WTC11 (cell line): Measurements from ENCODE around the gene PROCR. TPM values are rescaled to one million over a fixed set of nuclear protein-coding genes. Genes with fewer than 3 reads are reported as not detected.

Source experiments
- ATAC-seq: fragments of 200-7000 bp; cut with Tn5 transposase; 2 replicates; pipeline ENCODE4 v1.10.0; 2021; ENCODE audit warnings: mild to moderate bottlenecking, moderate library complexity
- CTCF ChIA-PET: fragments of 300-600 bp; sonication (Branson Sonifier 250); formaldehyde crosslinking; loops from one replicate; lab custom pipeline; 2021; ENCODE audit warnings: antibody characterized with exemption; lab: Charles Lee
- POLR2A ChIA-PET: fragments of 350-600 bp; sonication (Branson Sonifier 250); formaldehyde crosslinking; loops from one replicate; lab custom pipeline; 2021; ENCODE audit warnings: antibody characterized with exemption; lab: Charles Lee
- DNase-seq: peaks from one replicate; pipeline ENCODE4 v3.0.0; 2021; ENCODE audit warnings: low spot score
- H3K27ac Mint-ChIP-seq: 2 replicates; pipeline ENCODE4 v1.8.0; 2021; ENCODE audit warnings: mixed read lengths
- H3K27me3 Mint-ChIP-seq: 2 replicates; pipeline ENCODE4 v1.8.0; 2021; ENCODE audit warnings: low read depth, mild to moderate bottlenecking, moderate library complexity, mixed read lengths
- H3K36me3 Mint-ChIP-seq: 2 replicates; pipeline ENCODE4 v1.8.0; 2021; ENCODE audit warnings: mixed read lengths
- H3K4me1 Mint-ChIP-seq: 2 replicates; pipeline ENCODE4 v1.8.0; 2022; ENCODE audit warnings: mixed read lengths
- H3K4me3 Mint-ChIP-seq: 2 replicates; pipeline ENCODE4 v1.8.0; 2021; ENCODE audit warnings: mild to moderate bottlenecking, moderate library complexity, mixed read lengths
- H3K9me3 Mint-ChIP-seq: 2 replicates; pipeline ENCODE4 v1.8.0; 2021; ENCODE audit warnings: mixed read lengths
- EMX1 ChIP-seq: fragments of 250-450 bp; sonication (Bioruptor Pico); IDR thresholded peaks from 2 replicates; pipeline ENCODE4 v1.8.0; 2021; ENCODE audit warnings: mild to moderate bottlenecking
- FOXJ3 ChIP-seq: sonication (generic); formaldehyde crosslinking; IDR thresholded peaks from 2 replicates; pipeline ENCODE4 v1.9.0; 2021; ENCODE audit warnings: missing genetic modification reagents, mild to moderate bottlenecking, borderline replicate concordance
- GRHL2 ChIP-seq: fragments of 250-450 bp; sonication (Bioruptor Pico); IDR thresholded peaks from 2 replicates; pipeline ENCODE4 v1.8.0; 2022; ENCODE audit warnings: mild to moderate bottlenecking, moderate library complexity; ENCODE audit not compliant: insufficient replicate concordance, severe bottlenecking
- IRF2 ChIP-seq: sonication (generic); formaldehyde crosslinking; IDR thresholded peaks from 2 replicates; pipeline ENCODE4 v1.8.0; 2022; ENCODE audit warnings: low read depth, missing genetic modification reagents, borderline replicate concordance
- JUN ChIP-seq: sonication (generic); formaldehyde crosslinking; IDR thresholded peaks from 2 replicates; pipeline ENCODE4 v1.8.0; 2023; ENCODE audit warnings: mild to moderate bottlenecking, missing genetic modification reagents
- PREB ChIP-seq: sonication (generic); formaldehyde crosslinking; IDR thresholded peaks from 2 replicates; pipeline ENCODE4 v1.8.1; 2022; ENCODE audit warnings: mild to moderate bottlenecking, missing genetic modification reagents, moderate library complexity, borderline replicate concordance
- SMAD4 ChIP-seq: sonication (generic); formaldehyde crosslinking; IDR thresholded peaks from 2 replicates; pipeline ENCODE4 v1.8.0; 2022; ENCODE audit warnings: mild to moderate bottlenecking, missing genetic modification reagents
- SOX15 ChIP-seq: fragments of 250-450 bp; sonication (Bioruptor Pico); IDR thresholded peaks from 2 replicates; pipeline ENCODE4 v1.9.0; 2021; ENCODE audit warnings: mild to moderate bottlenecking
- SP1 ChIP-seq: sonication (generic); formaldehyde crosslinking; conservative IDR thresholded peaks from 2 replicates; pipeline ENCODE4 v1.8.1; 2022; ENCODE audit warnings: missing genetic modification reagents
- TEAD4 ChIP-seq: sonication (generic); formaldehyde crosslinking; IDR thresholded peaks from 2 replicates; pipeline ENCODE4 v1.8.0; 2022; ENCODE audit warnings: mild to moderate bottlenecking, missing genetic modification reagents
- TP53 ChIP-seq: sonication (generic); formaldehyde crosslinking; IDR thresholded peaks from 2 replicates; pipeline ENCODE4 v1.8.1; 2023; ENCODE audit warnings: mild to moderate bottlenecking, missing genetic modification reagents
- USF1 ChIP-seq: sonication (generic); formaldehyde crosslinking; IDR thresholded peaks from 2 replicates; pipeline ENCODE4 v1.8.0; 2022; ENCODE audit warnings: mild to moderate bottlenecking, missing genetic modification reagents
- USF2 ChIP-seq: sonication (generic); formaldehyde crosslinking; IDR thresholded peaks from 2 replicates; pipeline ENCODE4 v1.8.1; 2023; ENCODE audit warnings: mild to moderate bottlenecking, missing genetic modification reagents, moderate library complexity
- ZNF232 ChIP-seq: sonication (generic); formaldehyde crosslinking; IDR thresholded peaks from 2 replicates; pipeline ENCODE4 v1.8.0; 2022; ENCODE audit warnings: mild to moderate bottlenecking, missing genetic modification reagents
- ZNF281 ChIP-seq: sonication (generic); formaldehyde crosslinking; IDR thresholded peaks from 2 replicates; pipeline ENCODE4 v1.8.0; 2023; ENCODE audit warnings: mild to moderate bottlenecking, missing genetic modification reagents
- ZNF317 ChIP-seq: sonication (generic); formaldehyde crosslinking; IDR thresholded peaks from 2 replicates; pipeline ENCODE4 v1.8.1; 2023; ENCODE audit warnings: low read depth, mild to moderate bottlenecking, moderate library complexity, missing genetic modification reagents, borderline replicate concordance
- ZNF425 ChIP-seq: fragments of 250-450 bp; sonication (Bioruptor Pico); conservative IDR thresholded peaks from 2 replicates; pipeline ENCODE4 v1.9.0; 2021; ENCODE audit warnings: mild to moderate bottlenecking
- ZNF532 ChIP-seq: fragments of 250-450 bp; sonication (Bioruptor Pico); IDR thresholded peaks from 2 replicates; pipeline ENCODE4 v1.9.0; 2021; ENCODE audit warnings: mild to moderate bottlenecking, borderline replicate concordance
- ZSCAN18 ChIP-seq: fragments of 250-450 bp; sonication (Bioruptor Pico); IDR thresholded peaks from 2 replicates; pipeline ENCODE4 v2.1.2; 2022; ENCODE audit warnings: mild to moderate bottlenecking, moderate library complexity
- total RNA-seq: library from RNA; stranded (reverse); gene quantifications from 3 replicates; pipeline ENCODE4 v1.2.3, GENCODE V29; 2021

The PROCR gene
- total RNA-seq, 1 experiment from 2014 or later: 29.7 TPM

- no peak for TF ChIP-seq GRHL2 (CRISPR knock-in tag)
- no peak for TF ChIP-seq FOXJ3 (CRISPR knock-in tag)
- no peak for TF ChIP-seq ZSCAN18 (CRISPR knock-in tag)
- no peak for TF ChIP-seq SMAD4 (CRISPR knock-in tag)
- TF ChIP-seq USF2 (CRISPR knock-in tag): no peak
- TF ChIP-seq ZNF532 (CRISPR knock-in tag): no peak
- no peak for TF ChIP-seq ZNF317 (CRISPR knock-in tag)
- TF ChIP-seq JUN: no peak
- no peak for TF ChIP-seq ZNF425 (CRISPR knock-in tag)
- no peak for TF ChIP-seq TEAD4 (CRISPR knock-in tag)
- no peak for TF ChIP-seq SOX15 (CRISPR knock-in tag)
- TF ChIP-seq EMX1 (CRISPR knock-in tag): no peak
- TF ChIP-seq TP53: no peak
- H3K27me3 Mint-ChIP-seq: no peaks in the 10 kb centered on the region; the same call in 1 of the 2 replicates
- H3K9me3 Mint-ChIP-seq: peaks cover 46% of the 10 kb centered on the region
- CTCF ChIA-PET: no interaction called here
- no peak overlapping the region for H3K4me3 Mint-ChIP-seq
- 0 out of 2 replicates have a peak, but pooled peaks cover 3% of the 10 kb centered on the region for H3K4me1 Mint-ChIP-seq
- H3K27ac Mint-ChIP-seq: no peak overlapping the region
- ATAC-seq (no peak), DNase-seq (no peak)
- H3K36me3 Mint-ChIP-seq: peaks cover 26% of the 10 kb centered on the region
- POLR2A ChIA-PET: interaction anchor here (0.6 kb wide), 2 partner anchors 12 to 25 kb away, joined by 3 to 5 read pairs; no protein-coding TSS in a partner anchor
Measured at GRCh38 chr20:35190556-35190955, 18.7 kb downstream of the PROCR start.

GRCh38 chr20:35191419-35192117 lies 19.7 kb downstream of the PROCR start:
- H3K36me3 Mint-ChIP-seq: peaks cover 30% of the 10 kb centered on the region
- no peak for DNase-seq
- no peak overlapping the region for H3K4me3 Mint-ChIP-seq
- no peak overlapping the region; the same call in 1 of the 2 replicates for H3K27ac Mint-ChIP-seq
- ATAC-seq: no peak
- no peaks in the 10 kb centered on the region; the same call in 1 of the 2 replicates for H3K27me3 Mint-ChIP-seq
- ChIA-PET POLR2A (interaction anchor here (0.6 kb wide), 1 partner anchor 24 kb away, joined by 3 read pairs; no protein-coding TSS in a partner anchor), CTCF (no interaction called here)
- H3K4me1 Mint-ChIP-seq: 0 out of 2 replicates have a peak, but pooled peaks cover 3% of the 10 kb centered on the region
- peaks cover 46% of the 10 kb centered on the region for H3K9me3 Mint-ChIP-seq
- no peak for TF ChIP-seq ZNF281 (CRISPR knock-in tag)
- no peak for TF ChIP-seq USF1 (CRISPR knock-in tag)
- no peak for TF ChIP-seq PREB (CRISPR knock-in tag)
- no peak for TF ChIP-seq IRF2
- TF ChIP-seq ZNF232 (CRISPR knock-in tag): no peak
- no peak for TF ChIP-seq SP1 (CRISPR knock-in tag)
